ENCODE data around the gene METTL23.

DNA sequence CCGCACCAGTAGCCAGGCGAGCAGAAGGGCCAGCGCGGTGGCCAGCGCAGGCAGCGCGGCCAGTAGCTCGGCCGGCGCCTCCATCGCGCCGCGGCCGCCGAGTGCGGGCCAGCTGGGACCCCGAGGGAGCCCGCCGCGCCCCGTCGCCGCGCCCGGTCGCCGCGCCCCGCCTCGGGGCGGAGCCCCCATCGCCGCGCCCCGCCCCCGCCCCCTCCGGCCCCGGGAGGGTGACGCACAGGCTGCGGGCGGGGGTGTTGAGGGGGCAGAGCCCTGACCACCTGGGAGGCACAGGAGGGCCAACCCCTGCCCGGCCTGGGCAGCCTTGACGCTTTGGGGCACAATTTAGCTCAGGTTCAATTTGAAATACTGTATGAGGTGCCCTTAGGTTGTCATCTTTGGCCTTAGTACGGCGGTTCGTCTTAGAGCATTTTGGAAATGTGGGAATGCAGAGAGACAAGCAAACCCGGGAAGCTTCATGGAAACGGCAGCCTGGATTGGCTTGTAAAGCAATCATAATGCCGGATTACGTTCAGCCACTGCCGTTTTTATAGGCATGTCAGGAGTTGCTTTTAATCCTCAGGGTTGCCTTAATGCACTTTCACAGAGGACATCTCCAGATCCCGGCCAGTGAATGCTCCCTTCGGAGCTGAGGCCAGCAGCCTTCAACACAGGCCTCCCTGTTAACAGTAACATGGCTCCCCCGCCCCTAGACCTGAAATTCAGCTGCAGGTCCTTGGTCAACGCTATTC lies 15.6 kb upstream of the METTL23 start, which contains the start of gene MXRA7:
- TF ChIP-seq SRF (IDR thresholded peaks at IDR 0.05; ENCODE audit: low read depth) (no peak), ELF1 (IDR thresholded peaks at IDR 0.05; ENCODE audit: borderline replicate concordance, low read depth) (no peak), ZNF274 (IDR thresholded peaks at IDR 0.05; ENCODE audit: low read depth, low read length) (no peak), FOSL1 (IDR thresholded peaks at IDR 0.05; ENCODE audit: low read depth) (no peak), EGR1 (IDR thresholded peaks at IDR 0.05; ENCODE audit: low read depth) (peak; percentile 92), POLR2A (IDR thresholded peaks at IDR 0.05; ENCODE audit: borderline replicate concordance, extremely low read depth, insufficient read depth, insufficient read length) (peak; percentile 34), CEBPB (IDR thresholded peaks at IDR 0.05; ENCODE audit: low read depth) (no peak), SP1 (IDR thresholded peaks at IDR 0.05; ENCODE audit: low read depth) (peak; percentile 18; the same call in 1 of the 2 replicates)
- TF ChIP-seq, protein P1, sequence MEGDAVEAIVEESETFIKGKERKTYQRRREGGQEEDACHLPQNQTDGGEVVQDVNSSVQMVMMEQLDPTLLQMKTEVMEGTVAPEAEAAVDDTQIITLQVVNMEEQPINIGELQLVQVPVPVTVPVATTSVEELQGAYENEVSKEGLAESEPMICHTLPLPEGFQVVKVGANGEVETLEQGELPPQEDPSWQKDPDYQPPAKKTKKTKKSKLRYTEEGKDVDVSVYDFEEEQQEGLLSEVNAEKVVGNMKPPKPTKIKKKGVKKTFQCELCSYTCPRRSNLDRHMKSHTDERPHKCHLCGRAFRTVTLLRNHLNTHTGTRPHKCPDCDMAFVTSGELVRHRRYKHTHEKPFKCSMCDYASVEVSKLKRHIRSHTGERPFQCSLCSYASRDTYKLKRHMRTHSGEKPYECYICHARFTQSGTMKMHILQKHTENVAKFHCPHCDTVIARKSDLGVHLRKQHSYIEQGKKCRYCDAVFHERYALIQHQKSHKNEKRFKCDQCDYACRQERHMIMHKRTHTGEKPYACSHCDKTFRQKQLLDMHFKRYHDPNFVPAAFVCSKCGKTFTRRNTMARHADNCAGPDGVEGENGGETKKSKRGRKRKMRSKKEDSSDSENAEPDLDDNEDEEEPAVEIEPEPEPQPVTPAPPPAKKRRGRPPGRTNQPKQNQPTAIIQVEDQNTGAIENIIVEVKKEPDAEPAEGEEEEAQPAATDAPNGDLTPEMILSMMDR (IDR thresholded peaks at IDR 0.05 in 2 of 3, conservative IDR thresholded peaks at IDR 0.05 in 1 of 3; ENCODE audit: borderline replicate concordance in 1 of 3, insufficient read depth in 1 of 3, low read depth in 2 of 3, low read length in 2 of 3), result no peak

Measured in HCT116 (cell line).